CD4-positive, alpha-beta memory T cell (primary cell): Measurements from ENCODE around the gene FOXI3. TPM values are rescaled to one million over a fixed set of nuclear protein-coding genes. Genes with fewer than 3 reads are reported as not detected.

Experiments
- CTCF ChIA-PET: fragments of 350-600 bp; sonication (Branson Sonifier 250); formaldehyde crosslinking; loops from one replicate; lab custom pipeline; 2021; ENCODE audit warnings: inconsistent platforms; ENCODE audit not compliant: partially characterized antibody; lab: Charles Lee
- POLR2A ChIA-PET: fragments of 350-600 bp; sonication (Branson Sonifier 250); formaldehyde crosslinking; loops from one replicate; lab custom pipeline; 2021; ENCODE audit not compliant: partially characterized antibody; lab: Charles Lee
- DNase-seq, 5 donors: peaks; one replicate each; pipeline versions ENCODE4 v3.0.0 to v3.0.0-alpha.2; 2020 to 2022; ENCODE audit warnings: mixed read lengths in 1 of 5
- H3K27ac ChIP-seq: one replicate; pipeline ENCODE4 v1.7.0; 2013; ENCODE audit warnings: low read depth, low read length
- H3K27me3 ChIP-seq: 2 replicates; pipeline ENCODE4 v1.7.0; 2013; ENCODE audit warnings: mild to moderate bottlenecking, low read length, moderate library complexity; ENCODE audit not compliant: insufficient read depth
- H3K36me3 ChIP-seq: 2 replicates; pipeline ENCODE4 v1.7.0; 2013; ENCODE audit warnings: mild to moderate bottlenecking, low read length, moderate library complexity; ENCODE audit not compliant: insufficient read depth
- H3K4me1 ChIP-seq: 2 replicates; pipeline ENCODE4 v1.7.0; 2013; ENCODE audit warnings: mild to moderate bottlenecking, low read length, moderate library complexity; ENCODE audit not compliant: insufficient read depth
- H3K4me3 ChIP-seq, 2 donors: one replicate each; pipeline ENCODE4 v1.7.0; 2013; ENCODE audit warnings: low read length in 2 of 2, mild to moderate bottlenecking in 1 of 2
- H3K9me3 ChIP-seq, 2 donors: one replicate each; pipeline ENCODE4 v1.7.0; 2013; ENCODE audit warnings: low read length in 2 of 2, control low read depth in 1 of 2; ENCODE audit not compliant: control insufficient read depth in 1 of 2
- H3K27ac Mint-ChIP-seq, 7 donors: one replicate each; pipeline ENCODE4 v1.8.0; 2020 to 2021; ENCODE audit warnings: mixed read lengths in 7 of 7, mild to moderate bottlenecking in 6 of 7, inconsistent platforms in 3 of 7, moderate library complexity in 3 of 7
- H3K27me3 Mint-ChIP-seq, 2 donors: one replicate each; pipeline ENCODE4 v1.8.0; 2020 to 2021; ENCODE audit warnings: mixed read lengths in 2 of 2
- H3K36me3 Mint-ChIP-seq, 2 donors: one replicate each; pipeline ENCODE4 v1.8.0; 2020 to 2021; ENCODE audit warnings: mixed read lengths in 2 of 2, inconsistent platforms in 1 of 2, mild to moderate bottlenecking in 1 of 2
- H3K4me1 Mint-ChIP-seq, 4 donors: one replicate each; pipeline ENCODE4 v1.8.0; 2020 to 2021; ENCODE audit warnings: mixed read lengths in 4 of 4, mild to moderate bottlenecking in 1 of 4
- H3K4me3 Mint-ChIP-seq, 8 donors: one replicate each; pipeline ENCODE4 v1.8.0; 2020 to 2021; ENCODE audit warnings: mixed read lengths in 8 of 8, mild to moderate bottlenecking in 7 of 8, moderate library complexity in 6 of 8, inconsistent platforms in 3 of 8
- H3K9me3 Mint-ChIP-seq, 8 donors: one replicate each; pipeline ENCODE4 v1.8.0; 2020 to 2021; ENCODE audit warnings: mixed read lengths in 8 of 8, mild to moderate bottlenecking in 5 of 8, inconsistent platforms in 3 of 8, moderate library complexity in 1 of 8
- intact Hi-C: fragments of 100-400 bp; cut with micrococcal nuclease; formaldehyde crosslinking; loops from one replicate; pipeline ENCODE4 v1.15.1; 2023
- polyA plus RNA-seq, 2 donors: library from polyadenylated mRNA; unstranded; fragments of 300-500 nt; fragmentation: Illumina TruSeq; gene quantifications; one replicate each; pipeline ENCODE4 v1.2.3, GENCODE V29; 2021
- total RNA-seq, 2 experiments: library from RNA; stranded (reverse); gene quantifications; one replicate each; pipeline ENCODE4 v1.2.3, GENCODE V29; 2021

The FOXI3 gene
- not detected for total RNA-seq
- polyA plus RNA-seq, result not detected

DNA sequence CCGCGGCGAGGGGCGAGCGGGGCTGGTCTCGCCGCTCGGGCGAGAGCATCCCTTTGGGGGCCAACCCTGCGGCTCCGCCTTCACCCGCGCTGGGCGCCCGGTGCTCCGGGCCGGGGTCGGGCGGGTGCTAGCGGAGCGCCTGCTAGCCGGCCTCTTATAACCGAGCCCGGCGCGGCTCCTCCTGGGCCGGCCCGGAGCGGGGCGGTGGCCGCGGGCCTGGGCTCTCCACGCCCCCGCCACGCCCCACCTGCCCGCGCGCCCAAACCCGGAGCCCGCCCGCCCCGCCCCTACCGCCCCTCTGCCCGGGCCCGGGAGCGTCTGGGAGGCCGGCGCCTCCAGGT is at the start of gene FOXI3:
FOXI3 (minus strand) TSS at position 129 of the 341 bp plus-strand sequence. CDS start 158 bp downstream, outside the sequence.
- Mint-ChIP-seq H3K4me1 (peaks cover 5 to 17% (median 13%) of the 10 kb centered on the region in 4 donors), H3K27me3 (peaks cover 50 to 52% of the 10 kb centered on the region in 2 donors), H3K4me3 (peak within 1 kb of the TSS; percentile 73 to 89 (median 82)), H3K27ac (peak within 1 kb of the TSS in 1 of 7 donors; percentile 18), H3K9me3 (peaks cover 0 to 8% (median 2%) of the 10 kb centered on the region in 8 donors), H3K36me3 (no peaks in the 10 kb centered on the region)
- peaks cover 26% of the 10 kb centered on the region for H3K27me3 ChIP-seq
- H3K9me3 ChIP-seq, result no peaks in the 10 kb centered on the region
- no peaks in the 10 kb centered on the region for H3K36me3 ChIP-seq
- ChIA-PET CTCF (no interaction called here), POLR2A (no interaction called here)
- H3K27ac ChIP-seq, result no peak within 1 kb of the TSS
- H3K4me3 ChIP-seq, result peak within 1 kb of the TSS in 1 of 2 donors; percentile 14
- intact Hi-C loops, result no loop called here
- peaks cover 13% of the 10 kb centered on the region for H3K4me1 ChIP-seq
- no peak for DNase-seq

- Histone ChIP-seq H3K4me3 (no peak overlapping the region), H3K36me3 (no peaks in the 10 kb centered on the region), H3K4me1 (no peaks in the 10 kb centered on the region), H3K27me3 (no peaks in the 10 kb centered on the region), H3K9me3 (no peaks in the 10 kb centered on the region), H3K27ac (no peak overlapping the region)
- DNase-seq, result no peak
- H3K27me3 Mint-ChIP-seq, result peaks cover 0 to 8% of the 10 kb centered on the region in 2 donors
- no peaks in the 10 kb centered on the region for H3K36me3 Mint-ChIP-seq
- peaks cover 0 to 16% (median 6%) of the 10 kb centered on the region in 8 donors for H3K9me3 Mint-ChIP-seq
- H3K27ac Mint-ChIP-seq, result no peak overlapping the region
- no peak overlapping the region for H3K4me3 Mint-ChIP-seq
- POLR2A ChIA-PET, result no interaction called here
- CTCF ChIA-PET, result no interaction called here
- H3K4me1 Mint-ChIP-seq, result no peaks in the 10 kb centered on the region
- intact Hi-C loops, result no loop called here
Observed at GRCh38 chr2:88500691-88501090, 48.2 kb upstream of the FOXI3 start.

DNA sequence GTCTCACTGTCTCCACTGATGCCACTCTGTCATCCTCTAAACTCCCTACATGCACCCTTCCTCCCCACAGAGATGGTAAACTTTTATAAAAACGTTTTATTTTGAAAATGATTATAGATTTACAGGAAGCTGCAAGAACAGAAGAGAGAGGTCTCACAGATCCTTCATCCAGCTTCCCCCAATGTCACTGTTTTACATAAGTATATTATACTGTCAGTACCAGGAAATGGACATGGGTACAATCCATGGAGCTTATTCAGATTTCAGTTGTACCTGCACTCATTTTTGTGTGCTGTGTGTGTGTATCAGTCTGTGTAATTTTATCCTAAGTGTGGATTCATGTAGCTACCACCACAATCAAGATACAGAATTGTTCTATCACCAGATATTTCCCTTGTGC is 46.7 kb upstream of the FOXI3 start:
- Histone ChIP-seq H3K4me1 (no peaks in the 10 kb centered on the region), H3K27me3 (no peaks in the 10 kb centered on the region), H3K9me3 (no peaks in the 10 kb centered on the region), H3K27ac (no peak overlapping the region), H3K36me3 (no peaks in the 10 kb centered on the region), H3K4me3 (no peak overlapping the region)
- intact Hi-C loops, result no loop called here
- H3K36me3 Mint-ChIP-seq, result no peaks in the 10 kb centered on the region
- POLR2A ChIA-PET, result no interaction called here
- H3K27me3 Mint-ChIP-seq, result peaks cover 1 to 7% of the 10 kb centered on the region in 2 donors
- no peak overlapping the region for H3K27ac Mint-ChIP-seq
- CTCF ChIA-PET, result interaction anchor here (0.5 kb wide), 1 partner anchor 79 kb away, joined by 3 read pairs; no protein-coding TSS in a partner anchor
- no peaks in the 10 kb centered on the region for H3K4me1 Mint-ChIP-seq
- DNase-seq, result no peak
- H3K4me3 Mint-ChIP-seq, result no peak overlapping the region
- peaks cover 0 to 16% (median 6%) of the 10 kb centered on the region in 8 donors for H3K9me3 Mint-ChIP-seq

- H3K4me3 Mint-ChIP-seq, result no peak overlapping the region
- H3K9me3 Mint-ChIP-seq, result peaks cover 0 to 2% (median 0%) of the 10 kb centered on the region in 8 donors
- ChIA-PET CTCF (no interaction called here), POLR2A (no interaction called here)
- Histone ChIP-seq H3K4me3 (no peak overlapping the region), H3K27me3 (no peaks in the 10 kb centered on the region), H3K4me1 (no peaks in the 10 kb centered on the region), H3K36me3 (no peaks in the 10 kb centered on the region), H3K27ac (no peak overlapping the region), H3K9me3 (no peaks in the 10 kb centered on the region)
- H3K36me3 Mint-ChIP-seq, result no peaks in the 10 kb centered on the region
- no peak overlapping the region for H3K27ac Mint-ChIP-seq
- peaks cover 1 to 8% of the 10 kb centered on the region in 2 donors for H3K27me3 Mint-ChIP-seq
- H3K4me1 Mint-ChIP-seq, result no peaks in the 10 kb centered on the region
- no peak for DNase-seq
- intact Hi-C loops, result no loop called here
Observed at GRCh38 chr2:88493481-88493880, 41.0 kb upstream of the FOXI3 start.

DNA sequence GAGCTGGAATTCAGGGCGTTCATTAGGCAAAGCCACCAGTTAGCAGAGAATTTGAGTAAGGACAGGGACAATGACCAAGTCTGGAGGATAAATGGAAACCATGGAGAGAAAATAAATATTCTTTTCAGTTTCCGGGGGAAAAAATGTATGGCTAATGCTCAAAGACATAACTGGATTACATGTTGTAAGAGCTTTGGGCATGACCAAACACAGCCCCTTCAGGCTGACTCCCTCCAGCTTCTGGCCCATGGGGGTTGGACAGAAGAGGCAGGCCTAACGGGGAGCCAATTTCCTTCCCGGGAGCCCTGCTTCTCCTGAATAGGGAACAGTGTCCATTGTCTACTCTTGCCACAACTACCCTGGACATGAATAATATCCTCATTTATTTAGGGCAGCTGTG is 39.5 kb upstream of the FOXI3 start:
- no peaks in the 10 kb centered on the region for H3K36me3 ChIP-seq
- no peaks in the 10 kb centered on the region for H3K9me3 Mint-ChIP-seq
- no peaks in the 10 kb centered on the region for H3K27me3 ChIP-seq
- POLR2A ChIA-PET, result no interaction called here
- CTCF ChIA-PET, result no interaction called here
- no peaks in the 10 kb centered on the region for H3K4me1 ChIP-seq
- H3K27ac Mint-ChIP-seq, result no peak overlapping the region
- no peak overlapping the region for H3K4me3 Mint-ChIP-seq
- H3K27me3 Mint-ChIP-seq, result peaks cover 1 to 8% of the 10 kb centered on the region in 2 donors
- H3K9me3 ChIP-seq, result no peaks in the 10 kb centered on the region
- DNase-seq, result no peak
- H3K4me3 ChIP-seq, result no peak overlapping the region
- no peaks in the 10 kb centered on the region for H3K4me1 Mint-ChIP-seq
- no peaks in the 10 kb centered on the region for H3K36me3 Mint-ChIP-seq
- H3K27ac ChIP-seq, result no peak overlapping the region
- intact Hi-C loops, result no loop called here

- Histone ChIP-seq H3K27ac (no peak overlapping the region), H3K4me1 (no peaks in the 10 kb centered on the region), H3K36me3 (no peaks in the 10 kb centered on the region), H3K4me3 (no peak overlapping the region), H3K9me3 (no peaks in the 10 kb centered on the region), H3K27me3 (no peaks in the 10 kb centered on the region)
- ChIA-PET POLR2A (no interaction called here), CTCF (no interaction called here)
- H3K27ac Mint-ChIP-seq, result no peak overlapping the region
- DNase-seq, result no peak
- no peaks in the 10 kb centered on the region for H3K36me3 Mint-ChIP-seq
- intact Hi-C loops, result no loop called here
- H3K9me3 Mint-ChIP-seq, result no peaks in the 10 kb centered on the region
- H3K4me1 Mint-ChIP-seq, result no peaks in the 10 kb centered on the region
- H3K4me3 Mint-ChIP-seq, result no peak overlapping the region
- H3K27me3 Mint-ChIP-seq, result peaks cover 0 to 8% of the 10 kb centered on the region in 2 donors
Observed at GRCh38 chr2:88489181-88489580, 36.7 kb upstream of the FOXI3 start.

- Mint-ChIP-seq H3K36me3 (no peaks in the 10 kb centered on the region), H3K27ac (no peak overlapping the region), H3K4me1 (no peaks in the 10 kb centered on the region), H3K9me3 (no peaks in the 10 kb centered on the region), H3K27me3 (peaks cover 4 to 8% of the 10 kb centered on the region in 2 donors), H3K4me3 (no peak overlapping the region)
- DNase-seq, result no peak
- H3K4me1 ChIP-seq, result no peaks in the 10 kb centered on the region
- no peak overlapping the region for H3K4me3 ChIP-seq
- no peak overlapping the region for H3K27ac ChIP-seq
- H3K27me3 ChIP-seq, result no peaks in the 10 kb centered on the region
- intact Hi-C loops, result no loop called here
- H3K9me3 ChIP-seq, result no peaks in the 10 kb centered on the region
- ChIA-PET CTCF (no interaction called here), POLR2A (no interaction called here)
- no peaks in the 10 kb centered on the region for H3K36me3 ChIP-seq
Observed at GRCh38 chr2:88483200-88483599, 30.7 kb upstream of the FOXI3 start.
